A549 (cell line): ENCODE data around the gene BMP4. TPM values are rescaled to one million over a fixed set of nuclear protein-coding genes. Genes with fewer than 3 reads are reported as not detected.

Source experiments
- ATAC-seq, 2 experiments: fragments of 200-7000 bp in 1 of 2; fragments of >200 bp in 1 of 2; cut with Nextera tagmentation in 1 of 2; cut with Tn5 transposase in 1 of 2; 3 replicates each; pipeline versions ENCODE4 v1.8.0 to v1.9.1; 2018 to 2020; ENCODE audit warnings: mild to moderate bottlenecking in 1 of 2, moderate library complexity in 1 of 2
- CTCF ChIA-PET: fragments of 300-600 bp; sonication (Branson Sonifier 250); formaldehyde crosslinking; extraction: SDS; loops from one replicate; lab custom pipeline; 2021; ENCODE audit warnings: antibody characterized with exemption, inconsistent platforms; lab: Yijun Ruan, JAX
- POLR2A ChIA-PET: fragments of 350-600 bp; formaldehyde crosslinking; extraction: SDS; loops from one replicate; lab custom pipeline; 2021; ENCODE audit warnings: antibody characterized with exemption, inconsistent platforms; lab: Yijun Ruan, JAX
- DNase-seq, 2 experiments: peaks; one replicate each; pipeline versions ENCODE4 v3.0.0 to v3.0.0-alpha.2; 2011 to 2016; ENCODE audit warnings: low read depth in 1 of 2, low spot score in 1 of 2
- FAIRE-seq: peaks from 2 replicates; lab custom pipeline; 2011; peaks lifted over from hg19 to GRCh38; lab: Jason Lieb, UNC
- H3K27ac ChIP-seq, 2 experiments: fragments of >200 bp; sonication (Bioruptor Twin); formaldehyde crosslinking; 3 replicates each; pipeline ENCODE4 v1.5.1; 2016 to 2017
- H3K4me1 ChIP-seq: fragments of >200 bp; sonication (Bioruptor Twin); formaldehyde crosslinking; 3 replicates; pipeline ENCODE4 v1.6.1; 2016
- H3K4me2 ChIP-seq: fragments of >200 bp; sonication (Bioruptor Twin); formaldehyde crosslinking; 3 replicates; pipeline ENCODE4 v1.6.1; 2016
- H3K4me3 ChIP-seq: fragments of >200 bp; sonication (Bioruptor Twin); formaldehyde crosslinking; 3 replicates; pipeline ENCODE4 v1.5.1; 2016
- H3K9me3 ChIP-seq: fragments of >200 bp; sonication (Bioruptor Twin); formaldehyde crosslinking; 3 replicates; pipeline ENCODE4 v1.6.1; 2016
- BHLHE40 ChIP-seq: IDR thresholded peaks from 2 replicates; pipeline ENCODE4 v1.6.1; 2012; ENCODE audit warnings: low read depth, low read length, inconsistent platforms
- CBX8 ChIP-seq: fragments of 200-600 bp; sonication (generic); IDR thresholded peaks from 2 replicates; pipeline ENCODE4 v1.6.1; 2016
- CHD2 ChIP-seq: fragments of 150-350 bp; IDR thresholded peaks from 2 replicates; pipeline ENCODE4 v1.6.1; 2014; ENCODE audit warnings: low read length; ENCODE audit not compliant: partially characterized antibody
- EHF ChIP-seq: fragments of 250-450 bp; sonication (Bioruptor Pico); IDR thresholded peaks from 2 replicates; pipeline ENCODE4 v1.5.0; 2020; ENCODE audit warnings: mild to moderate bottlenecking
- EHMT2 ChIP-seq: fragments of 200-600 bp; sonication (generic); IDR thresholded peaks from 2 replicates; pipeline ENCODE4 v1.6.1; 2016; ENCODE audit warnings: antibody characterized with exemption, low read depth, mild to moderate bottlenecking, moderate library complexity
- ESRRA ChIP-seq: fragments of 150-350 bp; IDR thresholded peaks from 2 replicates; pipeline ENCODE4 v1.6.1; 2014; ENCODE audit warnings: mild to moderate bottlenecking, low read length, borderline replicate concordance
- FOSB ChIP-seq: fragments of 250-450 bp; sonication (Bioruptor Pico); IDR thresholded peaks from 2 replicates; pipeline ENCODE4 v1.5.0; 2020; ENCODE audit warnings: mild to moderate bottlenecking, moderate library complexity
- FOSL2 ChIP-seq, 2 experiments: fragments of 450-650 bp in 1 of 2; fragments of >200 bp in 1 of 2; sonication (Bioruptor Twin) in 1 of 2; formaldehyde crosslinking; IDR thresholded peaks; 2 replicates each; pipeline versions ENCODE4 v1.5.0 to v1.6.1; 2016 to 2020; ENCODE audit warnings: mild to moderate bottlenecking in 1 of 2, moderate library complexity in 1 of 2
- HDAC2 ChIP-seq: fragments of 200-600 bp; sonication (generic); IDR thresholded peaks from 2 replicates; pipeline ENCODE4 v1.6.1; 2016
- HMGXB4 ChIP-seq: fragments of 250-450 bp; sonication (Bioruptor Pico); IDR thresholded peaks from 2 replicates; pipeline ENCODE4 v1.5.0; 2021; ENCODE audit warnings: mild to moderate bottlenecking, moderate library complexity, borderline replicate concordance
- HOXB13 ChIP-seq: fragments of 250-450 bp; sonication (Bioruptor Pico); IDR thresholded peaks from 2 replicates; pipeline ENCODE4 v1.5.0; 2020; ENCODE audit warnings: low read depth, mild to moderate bottlenecking, moderate library complexity
- JUN ChIP-seq, 2 experiments: fragments of >200 bp; sonication (Bioruptor Twin); formaldehyde crosslinking; IDR thresholded peaks; 2 replicates in 1 of 2; 3 replicates in 1 of 2; pipeline ENCODE4 v1.6.1; 2016 to 2017
- MAFK ChIP-seq: fragments of 450-650 bp; IDR thresholded peaks from 2 replicates; pipeline ENCODE4 v1.6.1; 2014; ENCODE audit not compliant: partially characterized antibody
- MAX ChIP-seq: IDR thresholded peaks from 2 replicates; pipeline ENCODE4 v1.6.1; 2012
- MAZ ChIP-seq: fragments of 150-350 bp; IDR thresholded peaks from 2 replicates; pipeline ENCODE4 v1.6.1; 2014; ENCODE audit warnings: antibody characterized with exemption, low read depth, low read length, borderline replicate concordance
- NPAS2 ChIP-seq: fragments of 250-450 bp; sonication (Bioruptor Pico); IDR thresholded peaks from 2 replicates; pipeline ENCODE4 v1.8.0; 2022; ENCODE audit warnings: mild to moderate bottlenecking, moderate library complexity, borderline replicate concordance
- NR3C1 ChIP-seq: fragments of >200 bp; sonication (Bioruptor Twin); formaldehyde crosslinking; IDR thresholded peaks from 3 replicates; pipeline ENCODE4 v1.6.1; 2017
- PHF8 ChIP-seq: fragments of 200-600 bp; sonication (generic); IDR thresholded peaks from 2 replicates; pipeline ENCODE4 v1.6.1; 2016; ENCODE audit warnings: low read depth, mild to moderate bottlenecking, antibody characterized with exemption, moderate library complexity, borderline replicate concordance
- RNF2 ChIP-seq: fragments of 200-600 bp; sonication (generic); IDR thresholded peaks from 2 replicates; pipeline ENCODE4 v1.6.1; 2016; ENCODE audit warnings: low read depth, mild to moderate bottlenecking, antibody characterized with exemption, moderate library complexity, borderline replicate concordance
- SMC3 ChIP-seq: fragments of >200 bp; sonication (Bioruptor Twin); formaldehyde crosslinking; IDR thresholded peaks from 3 replicates; pipeline ENCODE4 v1.6.1; 2018; ENCODE audit warnings: inconsistent platforms
- TP53 ChIP-seq: fragments of 250-450 bp; sonication (Bioruptor Pico); IDR thresholded peaks from 2 replicates; pipeline ENCODE4 v1.5.0; 2021; ENCODE audit warnings: mild to moderate bottlenecking, moderate library complexity
- ZC3H11A ChIP-seq: fragments of 450-650 bp; IDR thresholded peaks from 2 replicates; pipeline ENCODE4 v1.6.1; 2014; ENCODE audit warnings: antibody characterized with exemption, mild to moderate bottlenecking
- ZNF302 ChIP-seq: fragments of 250-450 bp; sonication (Bioruptor Pico); IDR thresholded peaks from 2 replicates; pipeline ENCODE4 v1.9.0; 2021; ENCODE audit warnings: inconsistent platforms, mild to moderate bottlenecking, moderate library complexity
- WGBS: methylation state at CpG from one replicate; pipeline ENCODE4 v1.1.6; 2017; ENCODE audit errors: missing lambda C conversion rate; 5-methylcytosine and 5-hydroxymethylcytosine counted together
- polyA plus RNA-seq, 4 experiments: library from polyadenylated mRNA; depleted of rRNA in 3 of 4; stranded (reverse); fragments of >200 nt; fragmentation: RNase III in 1 of 4; extraction: RNeasy Plus Mini Kit Qiagen cat#74134 plus additional on column Dnase treatment in 1 of 4; gene quantifications; 2 replicates in 3 of 4; 3 replicates in 1 of 4; pipeline ENCODE4 v1.2.3, GENCODE V29; 2011 to 2017
- TF ChIP-seq, protein P1 (sequence below): fragments of >200 bp; sonication (Bioruptor Twin); formaldehyde crosslinking; IDR thresholded peaks from 2 replicates; pipeline ENCODE4 v1.6.1; 2016

The BMP4 gene
- polyA plus RNA-seq, 2 of the 4 experiments (the other 2 are of a cell fraction), result 4.1 to 8.9 TPM

GRCh38 chr14:53946404-53947093, 10.1 kb downstream of the BMP4 start:
- ChIA-PET CTCF (interaction anchor here (1.0 to 1.5 kb wide), 4 partner anchors 10 to 401 kb away, joined by 3 to 4 read pairs (median 4); partner anchors contain the start of gene BMP4), POLR2A (no interaction called here)
- TF ChIP-seq HDAC2, result no peak
- no peak for TF ChIP-seq HMGXB4
- no peak for TF ChIP-seq ESRRA
- no peak for TF ChIP-seq EHMT2
- no peak for TF ChIP-seq MAZ
- TF ChIP-seq NR3C1, result no peak
- TF ChIP-seq FOSL2 (IDR thresholded peaks at IDR 0.05), result no peak
- TF ChIP-seq FOSL2 (CRISPR knock-in tag; IDR thresholded peaks at IDR 0.05), result no peak
- TF ChIP-seq FOSB (CRISPR knock-in tag), result no peak
- Histone ChIP-seq H3K9me3 (no peaks in the 10 kb centered on the region), H3K4me1 (peaks cover 12% of the 10 kb centered on the region; the same call in 2 of the 3 replicates), H3K27ac (0 out of 6 replicates have a peak overlapping the region, but pooled peaks of 1 of the 2 experiments have one; percentile 16), H3K4me2 (peak overlapping the region; percentile 51; the same call in 2 of the 3 replicates), H3K4me3 (no peak overlapping the region)
- DNase-seq (no peak), ATAC-seq (no peak; a peak in 1 of 6 replicates), FAIRE-seq (no peak)
- WGBS, result 81% methylated on average over 32 of the region's 63 CpGs

GRCh38 chr14:53946071-53946403, 10.6 kb downstream of the BMP4 start:
- Histone ChIP-seq H3K27ac (no peak overlapping the region), H3K4me3 (no peak overlapping the region), H3K4me1 (peaks cover 12% of the 10 kb centered on the region; the same call in 2 of the 3 replicates), H3K4me2 (no peak overlapping the region), H3K9me3 (no peaks in the 10 kb centered on the region)
- ChIA-PET CTCF (interaction anchor here (1.0 to 1.5 kb wide), 4 partner anchors 11 to 401 kb away, joined by 3 to 4 read pairs (median 4); partner anchors contain the start of gene BMP4), POLR2A (no interaction called here)
- ATAC-seq, result no peak
- 94% methylated on average over 14 of the region's 14 CpGs for WGBS
- DNase-seq, result no peak
- FAIRE-seq, result no peak
- no peak for TF ChIP-seq JUN (IDR thresholded peaks at IDR 0.05)
- no peak for TF ChIP-seq MAFK
- no peak for TF ChIP-seq ZC3H11A
- TF ChIP-seq TP53, result no peak
- no peak for TF ChIP-seq HOXB13 (CRISPR knock-in tag)
- no peak for TF ChIP-seq CBX8
- TF ChIP-seq EHMT2, result no peak
- TF ChIP-seq CHD2, result no peak

DNA sequence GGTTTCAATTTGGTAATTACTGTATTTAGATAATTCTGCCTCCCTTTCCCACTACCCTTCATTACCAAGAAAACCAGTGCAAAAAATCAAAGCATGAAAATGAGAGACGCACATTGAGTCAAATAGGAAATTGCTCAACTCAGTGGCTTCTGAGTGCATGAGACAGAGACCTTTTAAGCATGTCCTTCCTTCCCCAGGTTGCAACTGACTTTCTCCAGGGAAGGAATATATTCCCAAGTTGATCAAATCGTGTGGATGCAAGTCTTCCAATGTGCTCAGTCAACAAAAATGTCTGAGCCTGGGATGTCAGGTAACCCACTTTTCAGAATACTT, 12.9 kb downstream of the BMP4 start:
- 65% methylated on average over 2 of the region's 2 CpGs for WGBS
- no peak overlapping the region for H3K27ac ChIP-seq
- FAIRE-seq (no peak), ATAC-seq (no peak), DNase-seq (no peak)
- H3K4me1 ChIP-seq, result peaks cover 12% of the 10 kb centered on the region; the same call in 2 of the 3 replicates
- H3K4me3 ChIP-seq, result no peak overlapping the region
- H3K9me3 ChIP-seq, result no peaks in the 10 kb centered on the region
- TF ChIP-seq RNF2, result no peak
- TF ChIP-seq TP53, result no peak
- TF ChIP-seq ZNF302 (CRISPR knock-in tag), result no peak
- TF ChIP-seq BHLHE40, result no peak
- no peak for TF ChIP-seq PHF8
- TF ChIP-seq SMC3, result no peak
- no peak for TF ChIP-seq MAX
- TF ChIP-seq CHD2, result no peak
- TF ChIP-seq, protein P1, sequence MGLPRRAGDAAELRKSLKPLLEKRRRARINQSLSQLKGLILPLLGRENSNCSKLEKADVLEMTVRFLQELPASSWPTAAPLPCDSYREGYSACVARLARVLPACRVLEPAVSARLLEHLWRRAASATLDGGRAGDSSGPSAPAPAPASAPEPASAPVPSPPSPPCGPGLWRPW, result no peak
- no peak for TF ChIP-seq NPAS2 (CRISPR knock-in tag)
- no peak for TF ChIP-seq EHF (CRISPR knock-in tag)
- no peak for TF ChIP-seq MAZ
- 0 out of 3 replicates have a peak overlapping the region, but pooled peaks have one; percentile 49 for H3K4me2 ChIP-seq
- ChIA-PET CTCF (interaction anchor here (1.0 to 1.2 kb wide), 2 partner anchors 14 to 404 kb away, joined by 3 to 4 read pairs; no protein-coding TSS in a partner anchor), POLR2A (no interaction called here)
